SU-DHL-6 (cell line): ENCODE data around the gene B3GALT5.

Experiments used
- H2AFZ ChIP-seq: fragments of 200-600 bp; sonication (generic); 2 replicates; pipeline ENCODE4 v1.6.1; 2014; ENCODE audit warnings: low read depth, mild to moderate bottlenecking, moderate library complexity, mixed read lengths, antibody characterized with exemption, low read length; ENCODE audit not compliant: severe bottlenecking
- H3F3A ChIP-seq: fragments of 200-600 bp; shearing (Covaris generic); 2 replicates; pipeline ENCODE4 v1.6.0; 2016; ENCODE audit warnings: antibody characterized with exemption, mild to moderate bottlenecking; ENCODE audit not compliant: insufficient read depth
- H3K27ac ChIP-seq: fragments of 200-600 bp; sonication (generic); 2 replicates; pipeline ENCODE4 v1.5.1; 2016; ENCODE audit warnings: low read depth, mild to moderate bottlenecking, low read length, moderate library complexity, mixed read lengths
- H3K27me3 ChIP-seq: fragments of 200-600 bp; sonication (generic), shearing (Covaris generic); 2 replicates; pipeline ENCODE4 v1.6.0; 2014; ENCODE audit warnings: mild to moderate bottlenecking, low read length
- H3K36me3 ChIP-seq: fragments of 200-600 bp; sonication (generic); 2 replicates; pipeline ENCODE4 v1.6.1; 2014; ENCODE audit warnings: mild to moderate bottlenecking, low read length, mixed read lengths
- H3K4me2 ChIP-seq: fragments of 300-600, 200-600 bp; shearing (Covaris generic), sonication (generic); 2 replicates; pipeline ENCODE4 v1.6.0; 2014; ENCODE audit warnings: low read length, low read depth, mild to moderate bottlenecking; ENCODE audit not compliant: poor library complexity, severe bottlenecking
- H3K4me3 ChIP-seq: fragments of 200-600 bp; sonication (generic); 2 replicates; pipeline ENCODE4 v1.5.1; 2014; ENCODE audit warnings: antibody characterized with exemption, low read length, mild to moderate bottlenecking, mixed read lengths; ENCODE audit not compliant: insufficient read depth, poor library complexity, severe bottlenecking
- H3K79me2 ChIP-seq: fragments of 200-600 bp; sonication (generic); 2 replicates; pipeline ENCODE4 v1.6.1; 2014; ENCODE audit warnings: mild to moderate bottlenecking, low read length, moderate library complexity; ENCODE audit not compliant: insufficient read depth
- H3K9ac ChIP-seq: fragments of 200-600 bp; sonication (generic); 2 replicates; pipeline ENCODE4 v1.7.0; 2014; ENCODE audit warnings: mild to moderate bottlenecking, low read length
- H3K9me2 ChIP-seq: fragments of 200-600 bp; sonication (generic); replicated peaks from 2 replicates; pipeline ENCODE4 v1.6.1; 2014; ENCODE audit warnings: low read length; ENCODE audit not compliant: insufficient read depth
- H3K9me3 ChIP-seq: fragments of 200-600 bp; sonication (generic); 2 replicates; pipeline ENCODE4 v1.6.1; 2014; ENCODE audit warnings: low read length, mixed read lengths; ENCODE audit not compliant: insufficient read depth
- H4K20me1 ChIP-seq: fragments of 200-600 bp; sonication (generic); 2 replicates; pipeline ENCODE4 v1.6.1; 2014; ENCODE audit warnings: low read depth, mild to moderate bottlenecking, antibody characterized with exemption, low read length, moderate library complexity, mixed read lengths
- CTCF ChIP-seq: fragments of 200-600 bp; sonication (generic); IDR thresholded peaks from one replicate; pipeline ENCODE4 v1.5.1; 2017; ENCODE audit warnings: antibody characterized with exemption, mild to moderate bottlenecking, low read length, moderate library complexity; ENCODE audit not compliant: insufficient read depth, poor library complexity, severe bottlenecking
- EZH2phosphoT487 ChIP-seq: fragments of 200-600 bp; sonication (generic), shearing (Covaris generic); conservative IDR thresholded peaks from 2 replicates; pipeline ENCODE4 v1.6.1; 2018; ENCODE audit warnings: mild to moderate bottlenecking, antibody characterized with exemption, low read length, moderate library complexity, mixed read lengths

B3GALT5 gene

GRCh38 chr21:39654951-39655350 lies 42.2 kb downstream of the B3GALT5 start:
- Histone ChIP-seq H3K36me3 (no peaks in the 10 kb centered on the region), H3K4me3 (no peak overlapping the region), H3K4me2 (no peak overlapping the region), H3F3A (no peaks in the 10 kb centered on the region), H4K20me1 (no peaks in the 10 kb centered on the region), H3K27ac (no peak overlapping the region), H3K9ac (no peak overlapping the region), H3K9me2 (no peaks in the 10 kb centered on the region), H3K79me2 (no peaks in the 10 kb centered on the region), H3K27me3 (no peaks in the 10 kb centered on the region), H3K9me3 (no peaks in the 10 kb centered on the region), H2AFZ (no peak overlapping the region)
- TF ChIP-seq EZH2phosphoT487 (no peak), CTCF (no peak)

- Histone ChIP-seq H3K36me3 (no peaks in the 10 kb centered on the region), H3K27ac (no peak overlapping the region), H3K9me3 (no peaks in the 10 kb centered on the region), H3F3A (no peaks in the 10 kb centered on the region), H3K9ac (no peak overlapping the region), H3K4me2 (no peak overlapping the region), H3K4me3 (no peak overlapping the region), H3K9me2 (no peaks in the 10 kb centered on the region), H3K79me2 (no peaks in the 10 kb centered on the region), H4K20me1 (no peaks in the 10 kb centered on the region), H2AFZ (no peak overlapping the region), H3K27me3 (no peaks in the 10 kb centered on the region)
- TF ChIP-seq CTCF, result no peak
- TF ChIP-seq EZH2phosphoT487, result no peak
Observed at GRCh38 chr21:39655589-39655988, 42.8 kb downstream of the B3GALT5 start.

- Histone ChIP-seq H4K20me1 (no peaks in the 10 kb centered on the region), H2AFZ (no peak overlapping the region), H3F3A (no peaks in the 10 kb centered on the region), H3K27me3 (no peaks in the 10 kb centered on the region), H3K9ac (no peak overlapping the region), H3K9me3 (no peaks in the 10 kb centered on the region), H3K36me3 (no peaks in the 10 kb centered on the region), H3K4me2 (no peak overlapping the region), H3K9me2 (no peaks in the 10 kb centered on the region), H3K27ac (no peak overlapping the region), H3K79me2 (no peaks in the 10 kb centered on the region), H3K4me3 (no peak overlapping the region)
- TF ChIP-seq CTCF (no peak), EZH2phosphoT487 (no peak)
Observed at GRCh38 chr21:39656209-39656608, 43.5 kb downstream of the B3GALT5 start.
